Muscle of back (tissue), 11 donors: Measurements from ENCODE around the gene SAMD14. TPM values are rescaled to one million over a fixed set of nuclear protein-coding genes. Genes with fewer than 3 reads are reported as not detected.

Experiments used
- DNase-seq, 3 donors: peaks; one replicate each; pipeline versions ENCODE4 v3.0.0 to v3.0.0-alpha.2; 2013
- polyA plus RNA-seq, 10 donors: library from polyadenylated mRNA; unstranded; fragments of 120-200 nt; gene quantifications; one replicate each; pipeline ENCODE4 v1.2.1, GENCODE V29; 2013; ENCODE audit not compliant: insufficient read length in 10 of 10

Gene SAMD14
- polyA plus RNA-seq, 10 donors, result 2.5 to 7.7 (median 4.8) TPM

- DNase-seq, result peak in 2 of 3 donors; percentile 52 to 79
These were observed 19.7 kb upstream of the SAMD14 start for GRCh38 chr17:50149417-50150353.

DNA sequence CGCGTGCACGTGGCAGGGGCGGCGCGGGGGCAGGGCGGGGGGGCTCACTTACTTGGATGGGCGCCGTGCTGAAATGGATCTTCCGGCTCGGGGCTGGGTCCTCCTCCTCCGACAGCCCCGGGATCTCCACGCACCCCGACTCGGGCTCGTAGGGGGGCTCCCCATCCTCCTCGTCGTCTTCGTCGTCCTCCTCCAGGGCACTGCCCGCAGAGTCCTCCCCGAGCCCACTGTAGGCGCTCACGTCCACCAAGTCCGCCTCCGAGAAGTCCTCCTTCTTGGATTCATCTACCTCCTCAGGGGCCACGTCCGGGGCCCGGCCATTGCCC lies 19.1 kb upstream of the SAMD14 start:
- peak in 1 of 3 donors; percentile 63 for DNase-seq

- DNase-seq, result peak in 2 of 3 donors; percentile 48 to 82
These were observed 18.5 kb upstream of the SAMD14 start for GRCh38 chr17:50148226-50149090.

DNA sequence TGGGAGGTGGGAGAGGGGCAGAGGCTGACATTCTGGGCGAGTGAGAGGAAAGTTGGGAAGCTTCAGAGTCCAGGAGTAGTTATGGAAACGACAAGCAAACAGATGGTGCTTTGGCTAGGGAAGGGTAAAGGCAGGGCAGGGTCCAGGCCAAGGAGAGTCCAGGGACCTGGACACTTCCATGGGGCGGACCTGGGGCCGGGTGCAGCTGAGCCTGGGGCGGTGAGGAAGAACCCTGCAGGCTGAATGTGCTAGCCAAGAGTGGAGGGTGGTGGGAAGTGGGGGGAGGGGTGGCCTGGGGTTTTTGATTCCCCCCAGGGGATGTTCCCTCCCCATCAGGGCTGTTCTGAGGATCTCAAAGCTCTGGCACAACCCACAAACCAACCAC lies 17.9 kb upstream of the SAMD14 start:
- DNase-seq, result peak in 2 of 3 donors; percentile 71 to 88

DNA sequence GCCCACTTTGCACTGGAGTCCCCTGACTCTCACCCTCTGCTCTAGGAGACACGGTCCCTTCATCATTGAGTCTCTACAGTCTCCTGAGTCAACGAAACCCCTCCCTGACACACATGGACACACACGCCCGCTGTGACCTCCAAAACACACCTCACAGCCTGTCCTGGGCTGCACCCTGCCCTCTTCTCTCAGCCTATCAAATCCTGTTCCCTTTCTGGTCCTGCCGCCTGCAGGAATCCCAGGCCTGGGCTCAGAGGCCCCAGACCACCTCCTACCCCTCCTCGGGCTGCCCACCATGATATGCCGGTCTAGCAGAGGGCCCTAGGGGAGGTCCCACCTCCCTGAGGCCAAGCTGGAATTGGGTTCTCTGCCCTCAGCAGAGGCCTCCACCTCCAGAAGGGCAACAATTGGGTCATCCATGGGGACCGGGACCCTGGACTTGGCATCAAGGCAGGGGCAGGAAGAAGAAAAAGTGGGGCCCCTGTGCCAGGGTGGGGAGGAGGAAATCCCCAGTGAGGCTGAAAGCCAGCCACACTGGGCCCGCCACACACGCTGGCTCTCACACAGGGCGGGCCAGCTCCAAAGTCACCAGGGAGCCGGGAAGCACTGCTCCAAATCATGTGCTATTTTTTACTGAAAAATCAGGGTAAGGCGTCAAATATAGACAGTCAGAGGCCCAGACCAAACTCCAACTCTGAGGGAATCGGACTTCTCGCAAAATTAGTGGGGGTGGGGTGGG lies 17.1 kb upstream of the SAMD14 start:
- DNase-seq, result no peak

DNA sequence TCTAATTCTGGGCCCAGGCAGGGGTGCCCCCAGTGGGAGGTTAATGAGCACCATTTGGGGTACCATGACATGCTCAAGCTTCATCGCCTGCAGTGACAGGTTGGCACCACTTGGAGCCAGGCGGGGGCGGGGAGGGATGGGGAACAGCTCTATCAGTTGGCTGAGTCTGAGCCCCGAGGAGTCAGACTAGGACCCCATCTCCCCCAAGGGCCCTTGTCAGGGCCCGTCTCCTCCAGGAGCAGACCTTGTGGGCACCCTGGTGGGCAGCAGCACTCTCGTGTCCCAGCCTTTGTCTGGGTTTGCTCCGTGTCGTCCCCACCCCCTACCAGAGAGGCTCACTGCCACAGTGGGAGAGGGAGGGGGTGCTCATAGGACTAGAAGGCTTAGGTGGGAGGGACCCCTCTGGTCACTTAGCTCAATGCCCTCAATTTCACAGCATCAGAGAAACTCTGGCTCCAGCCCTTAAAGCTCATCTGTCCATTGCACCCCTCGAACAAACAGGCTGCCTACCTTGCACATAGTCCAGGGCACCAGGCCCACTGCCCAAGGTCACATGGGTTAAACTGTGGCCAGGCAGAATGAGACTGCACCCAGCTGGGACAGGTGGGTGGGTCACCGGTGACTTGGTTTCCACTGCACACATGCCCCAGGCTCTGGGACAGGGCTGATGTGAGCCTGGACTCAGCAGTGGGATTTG lies 16.4 kb upstream of the SAMD14 start:
- DNase-seq, result no peak

- DNase-seq, result no peak
These were observed 15.7 kb upstream of the SAMD14 start for GRCh38 chr17:50145532-50146229.

DNA sequence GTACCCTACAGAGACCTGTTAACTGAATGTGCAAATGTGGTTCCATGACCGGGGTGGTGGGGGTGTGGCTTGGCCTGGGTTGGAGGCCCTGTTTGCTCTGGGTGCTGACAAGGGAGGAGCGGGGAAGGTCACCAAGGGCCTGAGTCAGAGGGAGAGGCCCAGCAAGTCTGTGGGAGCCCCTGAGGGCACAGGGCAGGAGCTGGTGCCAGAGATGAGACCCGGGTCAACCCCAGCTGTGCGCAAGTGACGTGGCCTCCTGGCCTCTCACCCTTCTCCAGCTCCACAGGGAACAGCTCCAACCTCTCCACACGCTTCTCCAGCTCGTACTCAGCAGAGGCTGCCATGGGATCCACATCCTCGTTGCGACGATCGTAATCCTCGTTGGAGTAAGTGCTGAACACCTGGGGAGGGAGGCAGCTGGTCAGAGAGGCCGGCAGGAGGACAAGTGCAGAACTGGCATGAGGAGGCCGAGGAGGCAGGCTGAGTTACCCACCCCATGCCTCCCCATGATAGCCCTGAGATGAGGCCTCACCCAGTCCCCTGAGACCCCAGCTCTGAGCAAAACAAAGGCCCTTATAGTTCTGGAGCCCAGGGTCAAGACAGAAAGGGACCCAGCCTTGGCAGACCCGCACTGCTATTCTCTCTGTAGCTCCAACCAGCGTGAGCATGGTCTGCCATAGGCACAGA lies 15.0 kb upstream of the SAMD14 start:
- no peak for DNase-seq

DNA sequence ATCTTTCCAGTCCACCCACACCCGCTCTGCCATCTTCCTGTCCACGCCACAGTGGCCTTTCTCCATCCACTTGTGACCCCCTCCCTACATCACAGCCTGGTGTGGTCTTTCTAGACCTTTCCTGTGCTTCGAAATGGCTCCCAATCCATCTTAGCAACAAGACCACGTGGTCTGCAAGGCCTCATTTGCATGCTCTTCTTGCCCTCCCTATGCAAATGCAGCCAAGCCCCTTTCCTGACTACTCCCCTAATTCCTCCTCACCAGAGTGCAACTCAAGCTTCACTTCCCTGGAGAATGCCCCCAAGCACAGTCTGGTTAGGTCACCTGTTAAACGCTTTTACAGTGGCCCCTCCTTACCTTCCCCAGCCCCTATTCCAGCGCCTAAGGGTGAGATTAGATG lies 14.4 kb upstream of the SAMD14 start:
- no peak for DNase-seq

- no peak for DNase-seq
These were observed 13.7 kb upstream of the SAMD14 start for GRCh38 chr17:50143461-50144176.

- DNase-seq, result no peak
These were observed 11.8 kb upstream of the SAMD14 start for GRCh38 chr17:50141745-50142110.

DNA sequence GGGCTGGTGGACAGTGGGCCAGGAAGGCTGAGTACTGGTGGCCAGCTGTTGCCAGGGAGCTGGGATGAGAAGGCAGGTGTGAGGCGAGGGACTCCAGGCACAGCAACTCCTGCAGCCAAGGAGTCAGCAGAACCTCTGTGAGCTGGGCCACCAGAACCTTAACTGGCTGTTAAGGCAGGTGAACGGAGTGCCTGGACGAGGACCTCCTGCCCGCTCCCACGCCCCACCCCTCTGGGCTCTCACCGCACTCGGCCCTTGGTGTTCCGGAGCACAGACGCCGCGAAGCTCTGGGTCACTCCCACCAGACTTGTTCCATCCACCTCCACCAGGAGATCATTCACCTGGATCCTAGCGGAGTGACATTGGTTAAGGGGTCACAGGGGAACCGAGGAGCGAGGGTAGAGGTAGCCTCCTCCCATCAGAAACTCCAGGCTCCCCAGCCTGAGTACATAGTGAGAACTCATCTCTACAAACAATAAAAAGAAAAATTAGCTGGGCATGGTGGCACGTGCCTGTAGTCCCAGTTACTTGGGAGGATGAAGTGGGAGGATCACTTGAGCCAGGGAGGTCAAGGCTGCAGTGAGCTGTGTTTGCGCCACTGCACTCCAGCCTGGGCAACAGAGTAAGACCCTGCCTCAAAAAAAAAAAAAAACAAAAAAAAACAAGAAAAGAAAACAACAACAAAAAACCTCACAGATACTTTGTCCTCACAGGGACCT lies 11.2 kb upstream of the SAMD14 start:
- DNase-seq, result no peak

DNA sequence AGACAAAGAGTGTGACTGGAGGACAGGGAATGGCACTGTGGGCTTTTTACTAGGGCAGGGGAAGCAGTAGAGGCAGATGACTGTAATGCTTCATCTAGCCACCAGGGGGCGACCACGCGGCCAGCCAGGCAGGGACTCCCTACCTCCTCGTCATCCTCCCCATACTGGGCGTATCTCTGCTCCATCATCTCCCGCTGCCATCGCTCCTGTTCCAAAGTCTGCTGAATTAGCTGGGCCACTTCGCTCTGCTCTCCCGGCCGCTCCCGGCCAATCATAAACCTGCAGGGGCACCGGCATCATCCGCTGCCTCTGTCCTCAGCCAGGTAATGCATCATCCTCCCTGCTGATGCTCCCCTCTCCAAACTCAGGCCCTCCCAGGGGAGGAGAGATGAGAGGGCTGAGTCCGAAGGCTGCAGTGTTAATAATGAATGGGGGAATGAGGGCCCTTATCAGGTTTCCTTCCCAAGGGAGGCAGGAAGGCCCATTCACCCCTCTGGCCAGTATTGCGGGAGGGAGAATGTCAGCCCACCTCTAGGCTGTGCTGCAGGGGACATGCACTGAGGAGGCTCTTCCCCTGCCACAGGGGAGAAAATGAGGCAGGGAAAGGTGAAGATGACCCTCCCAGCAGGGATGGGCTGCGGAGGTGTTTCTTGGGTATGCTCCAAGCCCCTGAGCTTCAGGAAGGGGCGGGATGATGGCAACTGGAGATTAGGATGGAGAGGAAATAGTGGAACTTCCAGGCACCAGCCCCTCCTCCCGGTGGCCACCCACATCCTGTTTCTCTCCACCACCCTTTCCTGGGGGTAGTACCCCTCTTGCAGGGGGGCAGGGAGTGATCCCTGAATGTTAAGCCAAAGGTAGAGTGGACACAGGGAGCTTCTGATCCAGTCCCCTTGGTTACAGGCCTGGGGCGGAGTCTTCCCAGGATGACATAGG lies 10.3 kb upstream of the SAMD14 start:
- DNase-seq, result peak in 2 of 3 donors; percentile 76 to 84

DNA sequence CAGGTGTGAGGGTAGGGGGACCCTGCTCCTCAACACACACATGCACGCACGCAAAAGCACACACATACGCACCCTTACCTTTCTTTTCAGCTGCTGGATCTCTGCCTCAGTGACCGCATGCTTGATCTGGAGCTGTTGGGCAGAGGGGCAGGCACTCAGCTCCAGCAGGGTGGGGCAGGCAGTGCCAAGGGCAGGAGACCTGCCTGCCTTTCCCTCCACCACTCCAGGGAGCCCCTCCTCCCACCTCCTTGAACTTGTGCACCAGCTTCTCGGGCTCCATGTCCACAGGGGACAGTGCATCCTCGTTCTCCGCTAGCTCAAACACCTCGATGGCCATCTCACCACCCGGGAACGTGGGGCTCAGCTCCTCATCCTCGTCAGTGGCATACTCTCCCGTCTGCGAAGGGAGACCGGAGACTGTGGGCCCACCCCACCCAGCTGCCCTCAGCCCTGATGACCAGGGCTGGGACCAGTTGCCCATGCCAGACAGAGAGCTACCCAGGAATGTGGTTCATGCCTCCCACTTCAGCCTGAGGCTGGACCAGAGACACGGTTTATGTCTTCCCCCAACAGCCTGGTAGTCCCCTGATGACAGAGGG lies 9.3 kb upstream of the SAMD14 start:
- DNase-seq, result no peak

- DNase-seq, result no peak
These were observed 7.1 kb upstream of the SAMD14 start for GRCh38 chr17:50137042-50137441.

- DNase-seq, result no peak
These were observed 6.2 kb upstream of the SAMD14 start for GRCh38 chr17:50136096-50136687.
